PFSK-1 (cell line): ENCODE data around the gene SEC14L6.

ENCODE experiments used
- POLR2AphosphoS5 ChIP-seq: IDR thresholded peaks from 2 replicates; pipeline ENCODE4 v1.6.1; 2012; ENCODE audit warnings: low read depth, mild to moderate bottlenecking, control low read depth, low read length, moderate library complexity
- SIN3A ChIP-seq: IDR thresholded peaks from 2 replicates; pipeline ENCODE4 v1.6.1; 2012; ENCODE audit warnings: mild to moderate bottlenecking, low read length, moderate library complexity, borderline replicate concordance; ENCODE audit not compliant: insufficient read depth
- TF ChIP-seq, protein P1 (sequence below), 2 experiments: IDR thresholded peaks; 2 replicates each; pipeline versions ENCODE4 v1.6.1 to v1.8.0; 2011 to 2012; ENCODE audit warnings: low read depth in 2 of 2, low read length in 2 of 2, control low read depth in 1 of 2, inconsistent platforms in 1 of 2, mild to moderate bottlenecking in 1 of 2, moderate library complexity in 1 of 2; ENCODE audit not compliant: insufficient read depth in 1 of 2

- TF ChIP-seq SIN3A: no peak
- no peak for TF ChIP-seq POLR2AphosphoS5
- TF ChIP-seq, protein P1, sequence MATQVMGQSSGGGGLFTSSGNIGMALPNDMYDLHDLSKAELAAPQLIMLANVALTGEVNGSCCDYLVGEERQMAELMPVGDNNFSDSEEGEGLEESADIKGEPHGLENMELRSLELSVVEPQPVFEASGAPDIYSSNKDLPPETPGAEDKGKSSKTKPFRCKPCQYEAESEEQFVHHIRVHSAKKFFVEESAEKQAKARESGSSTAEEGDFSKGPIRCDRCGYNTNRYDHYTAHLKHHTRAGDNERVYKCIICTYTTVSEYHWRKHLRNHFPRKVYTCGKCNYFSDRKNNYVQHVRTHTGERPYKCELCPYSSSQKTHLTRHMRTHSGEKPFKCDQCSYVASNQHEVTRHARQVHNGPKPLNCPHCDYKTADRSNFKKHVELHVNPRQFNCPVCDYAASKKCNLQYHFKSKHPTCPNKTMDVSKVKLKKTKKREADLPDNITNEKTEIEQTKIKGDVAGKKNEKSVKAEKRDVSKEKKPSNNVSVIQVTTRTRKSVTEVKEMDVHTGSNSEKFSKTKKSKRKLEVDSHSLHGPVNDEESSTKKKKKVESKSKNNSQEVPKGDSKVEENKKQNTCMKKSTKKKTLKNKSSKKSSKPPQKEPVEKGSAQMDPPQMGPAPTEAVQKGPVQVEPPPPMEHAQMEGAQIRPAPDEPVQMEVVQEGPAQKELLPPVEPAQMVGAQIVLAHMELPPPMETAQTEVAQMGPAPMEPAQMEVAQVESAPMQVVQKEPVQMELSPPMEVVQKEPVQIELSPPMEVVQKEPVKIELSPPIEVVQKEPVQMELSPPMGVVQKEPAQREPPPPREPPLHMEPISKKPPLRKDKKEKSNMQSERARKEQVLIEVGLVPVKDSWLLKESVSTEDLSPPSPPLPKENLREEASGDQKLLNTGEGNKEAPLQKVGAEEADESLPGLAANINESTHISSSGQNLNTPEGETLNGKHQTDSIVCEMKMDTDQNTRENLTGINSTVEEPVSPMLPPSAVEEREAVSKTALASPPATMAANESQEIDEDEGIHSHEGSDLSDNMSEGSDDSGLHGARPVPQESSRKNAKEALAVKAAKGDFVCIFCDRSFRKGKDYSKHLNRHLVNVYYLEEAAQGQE (IDR thresholded peaks at IDR 0.05; ENCODE audit: insufficient read depth in 1 of 2, low read depth in 2 of 2, low read length in 2 of 2): no peak
These were observed 44.4 kb downstream of the SEC14L6 start for GRCh38 chr22:30502153-30502552.
